ENCODE results near the gene SYNE1. TPM values are rescaled to one million over a fixed set of nuclear protein-coding genes. Genes with fewer than 3 reads are reported as not detected.

SYNE1 gene
- total RNA-seq, 2 experiments from 2014 or later: 74.6 to 140 TPM

DNA sequence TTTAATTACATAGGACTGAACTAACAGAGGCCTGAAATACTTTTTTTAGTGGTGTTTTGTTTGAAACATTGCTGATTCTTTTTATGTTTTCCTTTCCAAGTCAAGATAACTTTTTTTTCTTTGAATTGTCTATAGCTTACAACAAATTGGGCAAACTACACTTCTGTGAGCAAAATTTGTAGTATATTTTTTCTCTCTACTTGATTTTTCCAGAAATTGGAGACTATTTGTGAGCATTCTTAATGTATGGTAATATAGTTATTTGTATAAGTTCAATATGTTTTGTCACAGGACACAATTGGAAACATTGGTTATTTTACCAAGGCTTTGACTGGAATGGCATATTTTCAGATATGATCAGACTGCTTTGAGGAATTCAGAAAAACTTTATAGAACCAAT, 216.5 kb downstream of the SYNE1 start:
- no peak for DNase-seq (ENCODE audit: low spot score)
- H3K36me3 ChIP-seq (ENCODE audit: insufficient read depth, low read length): no peaks in the 10 kb centered on the region
- TF ChIP-seq, protein P1, sequence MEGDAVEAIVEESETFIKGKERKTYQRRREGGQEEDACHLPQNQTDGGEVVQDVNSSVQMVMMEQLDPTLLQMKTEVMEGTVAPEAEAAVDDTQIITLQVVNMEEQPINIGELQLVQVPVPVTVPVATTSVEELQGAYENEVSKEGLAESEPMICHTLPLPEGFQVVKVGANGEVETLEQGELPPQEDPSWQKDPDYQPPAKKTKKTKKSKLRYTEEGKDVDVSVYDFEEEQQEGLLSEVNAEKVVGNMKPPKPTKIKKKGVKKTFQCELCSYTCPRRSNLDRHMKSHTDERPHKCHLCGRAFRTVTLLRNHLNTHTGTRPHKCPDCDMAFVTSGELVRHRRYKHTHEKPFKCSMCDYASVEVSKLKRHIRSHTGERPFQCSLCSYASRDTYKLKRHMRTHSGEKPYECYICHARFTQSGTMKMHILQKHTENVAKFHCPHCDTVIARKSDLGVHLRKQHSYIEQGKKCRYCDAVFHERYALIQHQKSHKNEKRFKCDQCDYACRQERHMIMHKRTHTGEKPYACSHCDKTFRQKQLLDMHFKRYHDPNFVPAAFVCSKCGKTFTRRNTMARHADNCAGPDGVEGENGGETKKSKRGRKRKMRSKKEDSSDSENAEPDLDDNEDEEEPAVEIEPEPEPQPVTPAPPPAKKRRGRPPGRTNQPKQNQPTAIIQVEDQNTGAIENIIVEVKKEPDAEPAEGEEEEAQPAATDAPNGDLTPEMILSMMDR (conservative IDR thresholded peaks at IDR 0.05; ENCODE audit: low read length): no peak
- TF ChIP-seq EZH2phosphoT487 (IDR thresholded peaks at IDR 0.05; ENCODE audit: borderline replicate concordance, low read depth, low read length): no peak
- no TSS peak for BruUV-seq (replicated peaks)
- no peaks in the 10 kb centered on the region for H3K79me2 ChIP-seq (ENCODE audit: insufficient read depth, low read depth, low read length)
- H3K9me2 ChIP-seq (ENCODE audit: insufficient read depth, low read length): no peaks in the 10 kb centered on the region
- intact Hi-C loops (cut with micrococcal nuclease; ENCODE audit: unreplicated experiment): no loop called here
- no peak overlapping the region for H3K27ac ChIP-seq (ENCODE audit: low read depth, low read length, poor library complexity, severe bottlenecking)
- H4K20me1 ChIP-seq (ENCODE audit: insufficient read depth, low read length): no peaks in the 10 kb centered on the region
- CTCF ChIA-PET (ENCODE audit: unreplicated experiment): no interaction called here
- POLR2A ChIA-PET: no interaction called here
- no peak overlapping the region for H2AFZ ChIP-seq (ENCODE audit: low read length)
- H3K9me3 ChIP-seq (ENCODE audit: low read length): no peaks in the 10 kb centered on the region
- H3K4me2 ChIP-seq (ENCODE audit: low read length): no peak overlapping the region
- H3K4me3 ChIP-seq (ENCODE audit: low read depth, low read length, poor library complexity, severe bottlenecking): no peak overlapping the region
- no peaks in the 10 kb centered on the region for H3K4me1 ChIP-seq (ENCODE audit: insufficient read depth, low read length, poor library complexity, severe bottlenecking)

DNA sequence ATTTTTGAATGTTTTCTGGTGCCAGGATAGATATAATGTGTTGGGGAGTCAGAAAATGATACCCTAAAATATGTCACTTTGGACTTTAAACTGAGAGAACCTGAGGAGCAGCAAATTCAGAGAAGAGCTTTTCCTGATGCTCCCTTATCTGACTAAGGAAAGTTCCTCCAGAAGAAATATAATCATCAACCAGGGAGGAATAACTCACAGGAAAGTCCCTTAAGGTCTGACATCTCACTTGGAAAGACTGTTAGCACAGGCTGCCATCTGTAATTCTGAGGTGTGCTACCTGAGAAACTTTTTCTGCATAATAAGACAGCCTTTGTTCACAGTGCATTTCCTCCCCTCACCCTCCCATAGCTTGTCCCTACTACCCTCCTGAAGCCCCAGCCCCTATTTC, 218.6 kb downstream of the SYNE1 start:
- Histone ChIP-seq H3K9me3 (ENCODE audit: low read length) (no peaks in the 10 kb centered on the region), H3K9me2 (ENCODE audit: insufficient read depth, low read length) (no peaks in the 10 kb centered on the region), H3K36me3 (ENCODE audit: insufficient read depth, low read length) (no peaks in the 10 kb centered on the region), H3K4me1 (ENCODE audit: insufficient read depth, low read length, poor library complexity, severe bottlenecking) (no peaks in the 10 kb centered on the region), H3K79me2 (ENCODE audit: insufficient read depth, low read depth, low read length) (no peaks in the 10 kb centered on the region), H3K4me3 (ENCODE audit: low read depth, low read length, poor library complexity, severe bottlenecking) (no peak overlapping the region), H3K4me2 (ENCODE audit: low read length) (no peak overlapping the region), H3K27ac (ENCODE audit: low read depth, low read length, poor library complexity, severe bottlenecking) (no peak overlapping the region), H4K20me1 (ENCODE audit: insufficient read depth, low read length) (no peaks in the 10 kb centered on the region), H2AFZ (ENCODE audit: low read length) (no peak overlapping the region)
- ChIA-PET CTCF (ENCODE audit: unreplicated experiment) (no interaction called here), POLR2A (interaction anchor here (0.6 kb wide), 3 partner anchors 22 to 1068 kb away, joined by 3 to 4 read pairs (median 3); no protein-coding TSS in a partner anchor)
- no TSS peak for BruUV-seq (replicated peaks)
- intact Hi-C loops (cut with micrococcal nuclease; ENCODE audit: unreplicated experiment): no loop called here
- no peak for DNase-seq (ENCODE audit: low spot score)
- TF ChIP-seq, protein P1 (conservative IDR thresholded peaks at IDR 0.05; ENCODE audit: low read length): no peak
- TF ChIP-seq EZH2phosphoT487 (IDR thresholded peaks at IDR 0.05; ENCODE audit: borderline replicate concordance, low read depth, low read length): no peak

DNA sequence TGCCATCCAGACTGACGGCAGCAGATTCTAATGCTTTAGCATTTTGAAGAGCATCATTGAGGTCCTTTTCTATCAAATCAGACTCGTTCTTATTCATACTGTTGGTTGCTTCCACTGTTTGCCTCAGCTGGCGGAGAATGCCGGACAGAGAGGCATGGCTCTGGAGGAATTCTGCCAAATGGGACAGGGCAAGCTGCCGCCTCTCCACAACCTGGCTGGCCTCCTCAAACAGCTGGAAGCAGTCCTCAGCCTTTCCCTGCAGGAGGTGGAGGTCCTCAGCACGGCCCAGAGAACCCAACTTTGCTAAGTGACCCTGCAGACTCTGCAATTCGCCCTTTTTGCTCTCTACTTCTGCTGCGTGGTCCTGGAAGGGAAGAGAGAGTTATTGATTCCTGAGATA, 220.5 kb downstream of the SYNE1 start:
- Histone ChIP-seq H2AFZ (ENCODE audit: low read length) (no peak overlapping the region), H3K9me3 (ENCODE audit: low read length) (no peaks in the 10 kb centered on the region), H3K4me3 (ENCODE audit: low read depth, low read length, poor library complexity, severe bottlenecking) (no peak overlapping the region), H3K9me2 (ENCODE audit: insufficient read depth, low read length) (no peaks in the 10 kb centered on the region), H4K20me1 (ENCODE audit: insufficient read depth, low read length) (no peaks in the 10 kb centered on the region), H3K4me2 (ENCODE audit: low read length) (no peak overlapping the region), H3K36me3 (ENCODE audit: insufficient read depth, low read length) (no peaks in the 10 kb centered on the region), H3K4me1 (ENCODE audit: insufficient read depth, low read length, poor library complexity, severe bottlenecking) (no peaks in the 10 kb centered on the region), H3K27ac (ENCODE audit: low read depth, low read length, poor library complexity, severe bottlenecking) (no peak overlapping the region), H3K79me2 (ENCODE audit: insufficient read depth, low read depth, low read length) (no peaks in the 10 kb centered on the region)
- ChIA-PET POLR2A (no interaction called here), CTCF (ENCODE audit: unreplicated experiment) (no interaction called here)
- TF ChIP-seq, protein P1 (conservative IDR thresholded peaks at IDR 0.05; ENCODE audit: low read length): no peak
- no peak for TF ChIP-seq EZH2phosphoT487 (IDR thresholded peaks at IDR 0.05; ENCODE audit: borderline replicate concordance, low read depth, low read length)
- no TSS peak for BruUV-seq (replicated peaks)
- intact Hi-C loops (cut with micrococcal nuclease; ENCODE audit: unreplicated experiment): no loop called here
- no peak for DNase-seq (ENCODE audit: low spot score)

Measured in OCI-LY7 (cell line).